Measurements from ENCODE around the gene TRIO. TPM values are rescaled to one million over a fixed set of nuclear protein-coding genes. Genes with fewer than 3 reads are reported as not detected.
"Not testable (repeated sequence)": the region's sequence is repeated elsewhere in the genome, so short reads cannot be mapped to it uniquely, and the experiment has no call there.

TRIO gene
- total RNA-seq, 1 experiment from 2014 or later = 144 TPM

DNA sequence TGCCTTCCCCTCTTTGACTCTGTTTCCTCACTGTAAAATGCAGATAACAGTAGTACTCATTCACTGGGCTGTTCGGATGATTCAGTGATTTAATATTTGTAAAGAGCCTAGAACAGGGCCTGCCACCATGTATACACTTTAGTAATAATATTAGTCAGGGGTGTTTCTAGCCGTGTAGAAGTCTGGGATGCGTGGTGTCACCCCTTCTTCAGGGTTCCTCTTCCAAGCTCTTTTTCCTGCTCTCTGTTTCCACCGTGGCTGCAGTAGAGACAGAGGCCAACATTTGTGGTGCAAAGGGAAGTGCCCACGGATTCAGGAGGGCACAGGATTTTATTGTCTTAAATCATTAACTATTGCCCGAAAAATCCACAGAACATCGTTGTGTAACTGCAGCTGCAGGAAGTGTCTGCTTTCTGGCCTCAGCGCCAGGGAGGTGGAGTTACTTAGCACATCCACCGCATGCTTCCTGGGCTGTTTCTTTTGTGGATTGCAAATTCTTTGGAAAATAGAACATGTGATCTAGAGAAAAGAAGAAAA is 61.7 kb downstream of the TRIO start:
- DNase-seq (ENCODE audit: low read depth) = peak; percentile 78

DNA sequence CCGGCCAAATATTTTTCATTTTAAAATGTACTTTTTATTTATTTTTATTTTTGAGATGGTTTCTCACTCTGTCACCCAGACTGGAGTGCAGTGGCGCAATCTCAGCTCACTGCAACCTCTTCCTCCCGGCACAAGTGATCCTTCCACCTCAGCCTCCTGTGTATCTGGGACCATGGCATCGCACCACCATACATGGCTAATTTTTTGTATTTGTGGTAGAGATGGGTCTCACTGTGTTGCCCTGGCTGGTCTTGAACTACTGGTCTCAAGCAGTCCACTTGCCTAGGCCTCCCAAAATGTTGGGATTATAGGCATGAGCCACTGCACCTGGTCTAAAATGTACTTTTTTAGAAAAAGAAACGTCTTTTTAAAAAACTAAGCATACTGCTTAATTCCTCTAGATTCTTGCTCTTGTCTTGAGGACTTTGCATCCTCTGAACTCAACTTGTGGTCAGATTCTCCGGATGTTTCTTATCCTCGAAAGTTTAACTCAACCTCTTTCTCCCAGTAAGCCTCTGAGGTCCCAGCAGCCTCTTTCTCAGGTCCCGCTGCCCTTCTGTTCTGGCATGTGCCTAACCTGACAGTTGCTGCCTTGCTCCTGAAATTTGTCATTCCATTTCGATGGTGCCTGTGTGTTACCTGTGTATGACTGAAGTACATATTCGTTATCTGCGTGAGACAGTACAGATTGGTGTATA is 63.0 kb downstream of the TRIO start:
- no peak for DNase-seq (ENCODE audit: low read depth)

DNA sequence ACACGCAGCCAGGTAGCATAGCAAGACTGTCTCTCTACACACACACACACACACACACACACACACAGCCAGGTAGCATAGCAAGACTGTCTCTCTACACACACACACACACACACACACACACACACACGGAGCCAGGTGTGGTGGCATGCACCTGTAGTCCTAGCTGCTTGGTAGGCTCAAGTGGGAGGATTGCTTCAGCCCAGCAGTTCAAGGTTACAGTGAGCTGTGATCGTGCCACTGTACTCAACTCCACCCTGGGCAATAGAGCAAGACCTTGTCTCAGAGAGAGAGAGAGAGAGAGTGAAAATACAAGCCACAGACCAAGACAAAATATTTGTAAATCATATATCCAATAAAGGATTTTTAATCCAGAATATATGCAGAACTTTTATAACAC is 64.3 kb downstream of the TRIO start:
- DNase-seq (ENCODE audit: low read depth) = not testable (repeated sequence)

DNA sequence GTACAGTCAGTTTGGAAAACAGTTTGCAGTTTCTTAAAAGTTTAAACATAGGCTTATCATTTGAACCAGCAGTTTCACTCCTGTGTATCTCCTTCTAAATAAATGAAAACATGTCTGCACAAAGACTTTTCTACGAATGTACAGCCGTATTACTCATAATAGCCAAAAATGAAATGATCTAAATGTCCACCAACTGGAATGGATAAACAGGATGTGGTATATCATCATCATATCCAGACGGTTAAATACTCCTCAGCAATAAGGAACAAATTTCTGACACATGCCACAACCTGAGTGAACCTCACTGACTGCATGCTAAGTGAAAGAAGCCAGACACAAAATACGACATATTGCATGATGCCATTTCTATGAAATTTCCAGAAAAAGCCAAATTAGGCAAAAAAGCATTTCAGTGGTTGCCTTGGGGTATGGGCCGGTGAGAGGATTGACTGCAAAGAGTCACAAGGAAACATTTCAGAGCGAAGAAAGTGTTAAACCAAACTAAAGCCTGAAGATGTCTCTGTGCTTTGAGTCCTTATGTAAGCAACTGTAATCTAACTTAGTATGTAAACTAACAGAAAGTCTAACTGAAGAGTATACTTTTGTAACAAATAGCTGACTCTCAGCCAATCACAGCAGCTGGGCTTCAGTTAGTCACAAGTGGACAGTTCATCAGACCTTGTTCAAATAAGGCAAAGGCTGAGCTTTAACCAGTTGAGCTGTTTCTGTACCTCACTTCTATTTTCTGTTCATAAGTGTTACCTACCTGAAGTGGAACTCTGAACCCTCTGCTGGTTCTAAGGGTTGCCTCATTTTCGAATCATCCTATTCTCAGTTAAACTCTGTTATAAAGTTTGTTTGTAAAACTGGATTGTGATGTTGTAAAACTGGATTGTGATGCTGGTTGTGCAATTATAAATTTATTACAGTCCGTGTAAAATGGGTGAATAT is 65.2 kb downstream of the TRIO start:
- DNase-seq (ENCODE audit: low read depth) = peak; percentile 85

DNA sequence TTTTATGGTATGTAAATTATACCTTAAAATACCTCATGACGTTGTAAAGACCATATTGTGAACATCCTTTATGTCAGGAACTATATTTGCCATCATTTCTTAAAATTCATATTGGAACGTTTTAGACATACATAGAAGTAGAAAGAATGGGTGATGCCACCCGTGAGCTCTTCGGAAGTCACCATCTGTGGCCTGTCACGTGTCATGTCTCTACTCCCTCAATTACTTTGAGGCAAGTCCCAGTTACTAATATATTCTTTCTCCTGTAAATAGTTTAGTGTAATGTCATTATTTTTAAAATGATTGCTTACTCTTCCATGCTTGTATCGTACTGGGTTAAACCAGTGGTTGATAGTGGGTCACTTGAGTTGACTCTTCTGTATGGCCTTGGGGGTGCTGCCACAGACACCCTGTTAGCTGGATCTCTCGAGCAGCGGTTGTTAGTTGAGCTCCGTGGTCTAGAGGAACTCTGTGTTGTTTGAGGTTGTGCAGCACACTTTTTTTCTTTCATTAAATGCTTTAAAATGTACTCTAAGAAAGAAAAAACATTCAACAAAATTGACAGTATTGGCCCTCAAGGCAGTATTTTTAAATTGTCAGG is 66.2 kb downstream of the TRIO start:
- no peak for DNase-seq (ENCODE audit: low read depth)

DNA sequence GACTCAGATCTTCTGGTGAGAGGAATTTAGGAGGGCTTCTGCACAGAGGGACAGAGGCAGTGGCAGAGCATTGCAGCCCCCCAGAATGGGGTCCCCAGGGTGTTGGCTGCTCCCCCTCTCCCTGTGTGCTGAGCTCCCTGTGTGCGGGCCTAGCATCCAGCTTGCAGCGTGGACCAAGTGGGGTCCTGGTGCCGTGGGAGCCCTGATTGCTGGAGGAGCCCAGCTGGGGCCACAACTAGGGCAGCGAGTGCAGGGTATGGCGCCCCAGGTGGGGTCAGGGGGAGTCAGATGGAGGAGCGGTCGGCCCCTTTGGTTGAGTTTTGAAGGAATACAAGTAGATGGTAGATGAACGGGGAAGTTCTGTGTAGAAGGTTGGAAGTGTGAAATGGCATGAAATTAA is 66.7 kb downstream of the TRIO start:
- DNase-seq (ENCODE audit: low read depth) = no peak

DNA sequence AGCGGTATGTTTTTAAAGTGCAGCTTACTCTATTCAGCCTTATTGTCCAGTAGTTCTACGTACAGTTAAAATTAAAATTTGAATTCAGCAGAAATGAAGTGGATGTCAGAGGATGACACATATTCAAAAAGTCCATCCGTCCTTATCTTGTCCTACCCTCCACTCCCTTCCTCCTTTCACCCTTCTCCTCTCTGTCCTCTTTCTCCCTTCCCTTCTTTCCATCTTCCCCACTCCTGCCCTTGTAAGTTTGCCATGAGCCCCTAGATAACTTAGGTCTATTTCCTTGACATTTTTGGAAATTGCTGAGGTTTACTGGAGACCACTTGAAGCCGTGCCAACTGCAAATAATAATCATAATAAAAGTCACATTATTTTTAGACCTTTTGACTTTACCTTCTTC is 67.6 kb downstream of the TRIO start:
- no peak for DNase-seq (ENCODE audit: low read depth)

DNA sequence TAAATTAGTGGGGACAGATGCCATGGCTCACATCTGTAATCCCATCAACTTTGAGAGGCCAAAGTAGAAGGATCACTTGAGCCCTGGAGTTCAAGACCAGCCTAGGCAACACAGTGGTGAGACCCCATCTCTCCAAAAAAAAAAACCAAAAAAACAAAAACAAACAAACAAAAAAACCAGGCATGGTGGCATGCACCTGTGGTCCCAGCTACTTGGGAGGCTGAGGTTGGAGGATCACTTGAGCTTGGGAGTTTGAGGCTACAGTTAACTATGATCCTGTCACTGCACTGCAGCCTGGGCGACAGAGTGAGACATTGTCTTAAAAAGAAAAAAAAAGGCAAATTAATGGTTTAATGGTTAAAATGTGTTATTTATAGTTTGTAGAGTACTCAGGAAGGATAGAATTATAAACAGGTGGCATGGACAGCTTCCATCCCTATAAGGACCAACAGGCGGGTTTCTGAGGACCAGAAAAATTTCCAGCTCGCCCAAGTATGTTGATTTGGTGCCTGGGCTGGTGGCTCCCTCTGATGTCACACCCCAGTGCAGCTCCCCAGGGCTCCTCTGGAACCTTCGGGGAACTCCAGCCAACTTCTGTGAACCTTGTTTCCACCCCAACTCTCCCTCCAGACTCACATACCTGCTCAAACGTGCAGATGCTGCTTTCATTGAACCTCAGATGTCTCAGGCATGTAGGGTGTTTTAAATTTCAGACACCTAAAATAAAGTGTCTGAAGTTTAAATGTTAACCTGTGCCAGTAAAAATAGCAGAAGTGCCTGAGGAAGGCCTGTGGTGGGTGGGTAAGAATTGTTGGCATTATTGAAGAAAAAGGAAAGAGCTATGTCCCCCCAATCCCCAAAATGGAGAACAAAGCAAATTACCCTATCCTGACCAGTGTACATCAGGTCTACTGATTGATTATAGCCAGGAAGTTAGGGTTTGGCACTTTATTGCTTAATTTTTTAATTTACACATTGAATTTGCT is 69.0 kb downstream of the TRIO start:
- DNase-seq (ENCODE audit: low read depth) = no peak

DNA sequence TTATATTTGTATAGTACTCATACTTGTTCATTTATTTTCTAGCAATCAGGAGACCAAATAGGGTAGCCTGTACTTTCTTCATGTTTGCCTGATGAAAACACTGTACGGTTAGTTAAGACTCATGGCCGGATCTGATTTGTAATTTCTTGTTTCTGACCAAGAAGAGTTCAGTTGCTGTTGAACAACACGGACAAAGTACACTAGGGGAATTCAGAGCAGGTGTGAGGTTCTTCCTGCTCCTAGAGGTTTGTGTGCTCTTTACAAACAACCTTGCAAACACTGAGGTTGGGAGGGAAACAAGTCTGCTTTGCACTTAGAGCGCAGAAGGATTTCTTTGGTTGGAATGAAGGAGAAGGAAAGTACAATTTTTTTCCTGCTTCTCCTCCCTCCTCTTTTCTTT is 69.7 kb downstream of the TRIO start:
- no peak for DNase-seq (ENCODE audit: low read depth)

DNA sequence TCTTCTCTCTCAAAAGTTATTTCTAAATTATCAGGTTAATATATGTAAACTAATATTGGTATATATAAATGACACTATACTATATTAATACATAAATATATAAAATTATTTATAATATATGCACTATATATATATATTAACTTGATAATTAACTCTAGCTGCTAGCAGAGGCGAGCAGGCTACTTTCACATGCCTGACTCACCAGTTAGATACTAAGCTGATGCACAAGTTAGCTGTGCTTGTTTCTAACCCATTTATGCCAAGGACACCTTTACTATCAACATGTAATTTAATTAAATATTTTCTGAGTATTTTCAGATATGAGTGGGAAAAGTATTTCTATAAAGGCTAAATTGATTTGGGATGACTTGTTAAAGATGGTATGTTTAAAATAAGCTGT is 70.1 kb downstream of the TRIO start:
- no peak for DNase-seq (ENCODE audit: low read depth)

DNA sequence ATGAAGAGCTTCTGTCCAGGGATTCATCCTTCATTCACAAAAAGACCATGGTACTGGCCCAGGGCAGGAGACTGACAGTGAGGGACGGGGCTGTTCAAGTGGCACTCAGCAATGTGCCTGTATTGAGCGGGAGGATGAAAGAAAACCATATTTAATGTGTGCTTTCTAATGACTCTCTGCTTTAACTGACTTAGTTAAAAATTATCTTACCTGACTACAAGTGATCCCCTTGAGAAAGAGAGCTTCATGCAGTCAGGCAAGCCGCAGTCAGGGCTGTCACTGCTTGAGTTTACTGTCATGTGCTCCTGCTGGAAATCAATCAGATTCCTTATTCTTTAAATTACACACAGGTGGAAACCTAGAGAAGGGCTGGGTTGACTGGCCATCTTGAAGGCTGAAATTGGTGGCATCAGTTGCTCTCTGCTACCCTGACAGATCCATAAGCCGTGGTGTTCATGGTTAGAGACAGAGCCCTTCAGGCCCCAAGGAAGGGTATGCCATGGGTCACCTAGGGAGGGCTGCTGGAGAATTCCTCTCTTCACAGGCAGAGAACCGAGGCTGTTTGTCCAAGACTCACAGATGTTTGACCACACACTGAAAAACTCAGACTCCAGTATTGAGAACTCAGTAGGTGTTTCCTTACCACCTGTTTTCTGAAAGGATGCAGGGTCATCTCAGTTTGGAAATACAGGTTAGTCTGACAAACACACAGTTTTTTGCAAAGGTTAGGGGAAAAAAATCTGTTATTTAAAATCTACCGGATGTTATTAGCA is 70.9 kb downstream of the TRIO start:
- DNase-seq (ENCODE audit: low read depth) = no peak

DNA sequence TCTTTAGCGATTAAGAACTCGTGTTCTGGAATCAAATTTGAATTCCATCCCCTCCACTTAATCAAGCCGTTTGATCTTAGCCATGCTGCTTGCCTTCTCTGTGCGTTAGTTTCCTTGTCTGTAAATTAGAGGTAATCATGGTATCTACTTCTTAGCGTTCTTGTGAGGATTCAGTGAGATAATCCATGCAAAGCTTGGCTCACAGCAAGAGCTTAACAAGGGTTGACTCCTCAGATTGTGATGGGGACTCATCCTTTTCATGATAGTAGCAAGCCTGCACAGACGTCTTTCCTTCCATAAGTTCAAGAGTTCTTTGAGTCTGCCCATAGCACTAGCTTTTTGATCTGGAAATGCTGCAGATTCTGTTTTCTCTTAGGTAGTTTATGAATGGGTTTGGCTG is 72.8 kb downstream of the TRIO start:
- DNase-seq (ENCODE audit: low read depth) = no peak

DNA sequence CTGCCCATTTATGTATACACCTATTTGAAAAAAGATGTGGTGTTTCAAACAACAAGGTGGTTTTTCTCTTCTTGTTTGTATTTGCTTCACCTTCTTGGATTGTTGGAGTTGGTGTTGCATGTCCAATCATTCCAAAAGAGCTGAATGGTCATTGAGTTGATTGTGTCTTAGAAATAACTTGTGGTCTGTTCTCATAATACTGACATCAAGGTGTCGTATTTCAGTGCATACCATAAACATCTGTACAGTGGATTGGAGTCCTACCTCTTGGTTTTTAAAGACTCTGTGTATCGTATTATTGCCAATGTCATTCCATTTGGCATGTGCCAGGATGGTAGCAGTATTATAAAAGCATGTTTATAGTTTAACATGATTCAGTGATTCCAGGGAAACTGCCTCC is 73.2 kb downstream of the TRIO start:
- DNase-seq (ENCODE audit: low read depth) = no peak

DNA sequence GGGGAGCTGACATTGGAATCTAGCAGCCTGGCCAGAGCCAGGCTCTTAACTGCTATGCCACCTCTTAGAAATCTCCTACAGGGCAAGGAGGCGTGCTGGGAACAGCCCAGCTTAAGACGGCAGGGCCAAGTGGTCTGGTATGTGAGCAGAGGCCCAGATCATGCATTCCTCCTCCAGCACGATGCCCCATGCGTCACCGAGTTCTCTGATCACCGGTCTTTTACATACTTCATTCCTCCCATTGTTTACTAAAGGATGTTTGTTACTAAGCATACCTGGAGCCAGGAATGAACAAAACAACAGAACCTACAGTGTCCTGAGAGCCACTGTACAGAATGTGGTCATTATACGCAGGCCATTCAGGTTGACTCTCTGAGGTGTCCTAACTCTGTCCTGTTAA is 73.8 kb downstream of the TRIO start:
- no peak for DNase-seq (ENCODE audit: low read depth)

DNA sequence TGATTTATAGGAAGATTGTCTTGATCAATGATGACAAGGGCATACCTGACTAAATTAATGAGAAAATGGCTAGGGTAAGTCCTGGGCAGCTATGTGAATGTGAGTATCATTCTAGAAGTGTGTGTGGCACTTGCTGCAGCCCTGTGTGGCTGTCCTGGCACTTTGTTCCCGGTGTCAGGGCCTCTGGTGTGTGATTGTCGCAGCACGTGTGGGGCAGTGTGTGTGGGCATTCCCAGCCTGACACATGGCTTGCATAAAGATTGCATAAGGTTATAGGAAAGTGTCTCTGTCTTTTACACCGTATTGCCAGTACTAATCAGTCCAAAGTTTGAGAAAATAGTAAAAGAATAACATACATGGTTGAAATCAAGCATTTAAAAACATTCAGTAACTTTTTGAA is 74.4 kb downstream of the TRIO start:
- no peak for DNase-seq (ENCODE audit: low read depth)

DNA sequence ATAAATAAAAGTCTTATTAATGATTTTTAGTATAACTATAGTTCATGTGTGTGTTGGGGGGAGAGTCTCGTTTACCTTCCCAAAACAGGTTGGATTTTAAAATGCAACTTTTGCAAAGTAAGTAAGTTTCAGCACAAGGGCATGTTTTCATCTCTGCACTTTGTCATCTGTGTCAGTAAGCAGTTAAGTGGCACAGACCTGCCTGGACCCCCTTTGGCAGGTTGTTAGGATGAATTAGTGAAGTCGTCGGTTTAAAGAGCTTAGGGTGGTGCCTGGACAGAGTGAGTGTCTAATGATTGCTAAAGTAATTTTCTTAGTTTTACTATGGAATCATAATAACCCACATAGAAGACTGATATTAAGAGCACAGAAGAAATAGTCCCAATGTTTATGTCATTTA is 74.9 kb downstream of the TRIO start:
- no peak for DNase-seq (ENCODE audit: low read depth)

DNA sequence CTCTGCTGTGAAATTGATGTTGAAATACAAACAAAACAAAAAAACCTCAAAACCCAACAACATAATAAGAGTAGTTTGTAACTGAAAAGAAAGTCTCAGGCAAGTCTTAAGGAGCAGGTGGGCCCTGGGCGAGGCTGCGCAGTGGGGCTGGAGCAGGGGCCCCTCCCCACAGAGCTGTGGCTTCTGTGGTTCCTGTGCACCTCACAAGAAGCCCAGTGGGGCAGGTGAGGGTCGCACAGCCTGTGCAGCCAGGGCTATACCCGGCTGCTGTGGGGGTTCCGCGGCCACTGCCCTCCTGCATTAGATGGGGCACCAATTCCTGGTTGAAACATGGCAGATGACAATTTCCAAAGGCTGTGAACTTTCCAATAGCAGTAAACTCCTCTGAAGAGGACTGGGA is 75.3 kb downstream of the TRIO start:
- no peak for DNase-seq (ENCODE audit: low read depth)

DNA sequence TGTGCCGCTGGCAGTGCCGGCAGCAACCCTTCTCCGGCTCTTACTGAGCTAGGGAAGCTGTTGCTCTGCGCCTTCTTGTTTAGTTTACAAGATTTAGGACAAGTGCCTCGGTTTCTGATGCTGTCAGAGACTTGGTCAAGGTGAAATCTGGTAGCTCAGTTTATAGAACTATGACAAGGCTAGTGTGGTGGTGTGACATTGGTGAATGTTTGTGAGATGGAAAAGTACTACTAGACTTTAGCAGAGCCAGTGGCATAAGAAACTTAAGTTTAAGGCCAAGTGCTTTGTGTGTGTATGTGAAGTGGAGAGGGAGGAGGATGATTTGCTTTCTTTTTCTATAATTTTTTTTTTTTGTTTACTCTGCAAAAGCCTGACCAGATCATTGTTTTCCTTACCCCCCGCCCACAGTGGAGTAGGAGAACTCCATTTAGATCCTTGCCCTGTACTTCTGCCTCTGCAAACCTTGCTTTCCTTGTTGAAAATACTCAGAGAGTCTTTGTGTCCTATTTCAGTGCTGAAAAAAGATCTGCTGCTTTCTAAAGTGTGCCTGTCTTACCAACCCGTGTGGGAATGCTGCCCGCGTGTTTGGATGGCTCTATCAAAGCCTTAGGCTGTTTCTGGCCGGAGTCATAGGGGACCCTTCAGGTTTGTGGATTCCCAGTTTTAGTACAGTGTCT is 75.9 kb downstream of the TRIO start:
- no peak for DNase-seq (ENCODE audit: low read depth)

DNA sequence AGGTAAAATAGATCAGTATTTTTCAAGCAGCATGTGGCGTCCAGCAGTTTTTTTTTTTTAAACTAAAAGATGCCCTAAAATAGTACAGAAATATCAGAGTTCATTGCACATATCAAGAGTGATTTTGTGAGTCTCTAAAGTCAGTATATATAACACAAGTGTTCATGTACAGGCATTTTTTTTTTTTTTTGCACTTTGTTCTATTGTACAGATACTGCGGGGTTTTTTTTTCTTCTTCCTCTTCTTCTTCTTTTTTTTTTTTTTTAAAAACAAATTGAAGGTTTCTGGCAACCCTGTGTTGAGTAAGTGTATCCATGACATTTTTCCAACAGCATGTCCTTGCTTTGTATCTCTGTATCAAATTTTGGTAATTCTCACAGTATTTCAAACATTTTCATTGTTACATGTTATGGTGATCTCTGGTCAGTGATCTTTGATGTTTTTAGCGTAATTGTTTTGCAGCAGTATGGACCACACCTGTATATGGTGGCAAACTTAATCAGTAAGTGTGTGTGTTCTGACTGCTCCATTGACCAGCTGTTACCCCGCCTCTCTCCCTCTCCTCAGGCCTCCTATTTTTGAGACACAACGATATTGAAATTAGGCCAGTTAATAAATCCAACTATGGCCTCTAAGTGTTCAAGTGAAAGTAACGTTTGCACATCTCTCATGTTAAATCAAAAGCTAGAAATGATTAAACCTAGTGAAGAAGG is 76.8 kb downstream of the TRIO start:
- no peak for DNase-seq (ENCODE audit: low read depth)
